ENCODE measurements around the gene TRAP1.
"Not testable (repeated sequence)": the region's sequence is repeated elsewhere in the genome, so short reads cannot be mapped to it uniquely, and the experiment has no call there.

Gene TRAP1

DNA sequence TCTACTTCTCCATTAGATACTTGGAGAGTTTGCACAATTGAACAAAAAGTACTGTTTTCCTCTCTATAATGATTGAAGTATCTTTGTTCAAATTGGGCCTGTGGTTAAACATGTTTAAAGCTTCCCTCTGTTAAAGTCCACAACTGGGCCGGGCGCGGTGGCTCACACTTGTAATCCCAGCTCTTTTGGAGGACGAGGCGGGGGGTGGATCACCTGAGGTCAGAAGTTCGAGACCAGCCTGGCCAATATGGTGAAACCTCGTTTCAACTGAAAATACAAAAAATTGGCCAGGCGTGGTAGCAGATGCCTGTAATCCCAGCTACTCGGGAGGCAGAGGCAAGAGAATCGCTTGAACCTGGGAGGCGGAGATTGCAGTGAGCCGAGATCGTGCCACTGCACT is 108.3 kb downstream of the TRAP1 start:
- DNase-seq, result not testable (repeated sequence)

DNA sequence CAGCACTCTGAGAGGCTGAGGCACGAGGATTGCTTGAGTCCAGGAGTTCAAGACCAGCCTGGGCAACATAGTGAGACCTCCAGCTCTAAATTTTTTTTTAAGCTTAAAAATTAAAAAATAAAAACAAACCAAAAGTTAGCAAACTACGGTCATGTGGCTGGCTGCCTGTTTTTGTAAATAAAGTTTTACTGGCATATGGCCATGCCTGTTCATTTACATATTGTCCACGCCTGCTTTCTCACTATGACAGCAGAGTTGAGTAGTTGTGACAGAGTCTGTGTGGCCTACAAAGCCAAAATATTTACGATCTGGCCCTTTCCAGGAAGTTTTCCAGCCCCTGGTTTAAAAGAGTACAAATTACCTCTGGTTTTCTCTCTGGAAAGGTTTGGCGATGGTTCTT is 109.3 kb downstream of the TRAP1 start:
- DNase-seq, result no peak

Data from activated naive CD4-positive, alpha-beta T cell treated with anti-CD3 and anti-CD28 coated beads, Interleukin-2, amount 50 U/mL, for 16 hours (primary cell).